Measurements from ENCODE around the gene NEU1.
"Not testable (repeated sequence)": the region's sequence is repeated elsewhere in the genome, so short reads cannot be mapped to it uniquely, and the experiment has no call there.

The NEU1 gene

GRCh38 chr6:31862344-31863235 lies at the start of gene NEU1:
TSS of gene NEU1 (minus strand) at chr6:31862821. CDS start at chr6:31862776, 45 bp downstream.
- DNase-seq: peak; percentile 100

GRCh38 chr6:31911826-31912585 lies 49.4 kb upstream of the NEU1 start:
- DNase-seq: no peak

GRCh38 chr6:31909298-31909697 lies 46.7 kb upstream of the NEU1 start:
- not testable (repeated sequence) for DNase-seq

GRCh38 chr6:31908791-31909190 lies 46.2 kb upstream of the NEU1 start:
- DNase-seq: peak; percentile 45

GRCh38 chr6:31908255-31908654 lies 45.6 kb upstream of the NEU1 start:
- DNase-seq: not testable (repeated sequence)

GRCh38 chr6:31907158-31907813 lies 44.7 kb upstream of the NEU1 start:
- peak; percentile 62 for DNase-seq

- not testable (repeated sequence) for DNase-seq
Observed at GRCh38 chr6:31906727-31907126, 44.1 kb upstream of the NEU1 start.

- DNase-seq: no peak
Observed at GRCh38 chr6:31906122-31906521, 43.5 kb upstream of the NEU1 start.

- DNase-seq: no peak
Observed at GRCh38 chr6:31905041-31905440, 42.4 kb upstream of the NEU1 start.

- no peak for DNase-seq
Observed at GRCh38 chr6:31903957-31904356, 41.3 kb upstream of the NEU1 start.

- peak; percentile 98 for DNase-seq
Observed at GRCh38 chr6:31901953-31902643, 39.5 kb upstream of the NEU1 start, which contains the start of gene ZBTB12. TSS of gene ZBTB12 (minus strand) at chr6:31902086. CDS start at chr6:31901305, 781 bp downstream.

- DNase-seq: peak; percentile 68
Observed at GRCh38 chr6:31901415-31901952, 38.9 kb upstream of the NEU1 start.

GRCh38 chr6:31900917-31901414 lies 38.3 kb upstream of the NEU1 start:
- DNase-seq: no peak

- DNase-seq: no peak
Observed at GRCh38 chr6:31899882-31900722, 37.5 kb upstream of the NEU1 start.

GRCh38 chr6:31899215-31899614 lies 36.6 kb upstream of the NEU1 start:
- DNase-seq: no peak

GRCh38 chr6:31898383-31899011 lies 35.9 kb upstream of the NEU1 start:
- peak; percentile 40 for DNase-seq

- peak; percentile 84 for DNase-seq
Observed at GRCh38 chr6:31897612-31898382, 35.2 kb upstream of the NEU1 start, which contains the start of gene EHMT2. TSS of gene EHMT2 (minus strand) at chr6:31897698. CDS start at chr6:31897677, 21 bp downstream.

- no peak for DNase-seq
Observed at GRCh38 chr6:31896856-31897611, 34.4 kb upstream of the NEU1 start.

GRCh38 chr6:31896493-31896855 lies 33.9 kb upstream of the NEU1 start:
- no peak for DNase-seq

All from EL (cell line).